GM12878 (cell line): ENCODE measurements around the gene GPAT3.

ENCODE experiments used
- EP300 ChIP-seq, 2 experiments: fragments of 150-350 bp in 1 of 2; IDR thresholded peaks; 2 replicates each; pipeline ENCODE4 v1.6.1; 2011 to 2012; ENCODE audit warnings: low read depth in 2 of 2, low read length in 2 of 2, borderline replicate concordance in 1 of 2, improper control_type of control experiment in 1 of 2, inconsistent platforms in 1 of 2; ENCODE audit not compliant: control insufficient read depth in 1 of 2
- EZH2 ChIP-seq: IDR thresholded peaks from 2 replicates; pipeline ENCODE4 v1.6.1; 2012; ENCODE audit warnings: low read depth, mild to moderate bottlenecking, control low read depth, inconsistent platforms, low read length, borderline replicate concordance; ENCODE audit not compliant: control insufficient read depth
- FOXM1 ChIP-seq: IDR thresholded peaks from 2 replicates; pipeline ENCODE4 v1.6.1; 2012; ENCODE audit warnings: low read depth, mild to moderate bottlenecking, inconsistent platforms, low read length, moderate library complexity
- GABPA ChIP-seq: IDR thresholded peaks from 2 replicates; pipeline ENCODE4 v1.6.1; 2014; ENCODE audit warnings: antibody characterized with exemption, low read depth, mild to moderate bottlenecking, inconsistent platforms
- JUND ChIP-seq: IDR thresholded peaks from 2 replicates; pipeline ENCODE4 v1.6.1; 2012; ENCODE audit warnings: low read depth, mild to moderate bottlenecking, low read length, improper control_type of control experiment, moderate library complexity
- KDM1A ChIP-seq: fragments of 200-600 bp; sonication (generic); IDR thresholded peaks from 2 replicates; pipeline ENCODE4 v1.6.1; 2016; ENCODE audit warnings: borderline replicate concordance
- POLR2A ChIP-seq: IDR thresholded peaks from 2 replicates; pipeline ENCODE4 v1.6.1; 2011; ENCODE audit warnings: low read depth, mild to moderate bottlenecking, low read length
- PRDM15 ChIP-seq: fragments of 450-650 bp; formaldehyde crosslinking; IDR thresholded peaks from 2 replicates; pipeline ENCODE4 v1.4.0; 2020; ENCODE audit warnings: mild to moderate bottlenecking, moderate library complexity
- TCF7 ChIP-seq: IDR thresholded peaks from 2 replicates; pipeline ENCODE4 v1.6.1; 2014; ENCODE audit warnings: antibody characterized with exemption, borderline replicate concordance
- TF ChIP-seq, protein P1 (sequence below): IDR thresholded peaks from 2 replicates; pipeline ENCODE4 v1.6.1; 2011; ENCODE audit warnings: low read depth, low read length, improper control_type of control experiment, borderline replicate concordance
- TF ChIP-seq, protein P2 (sequence below): IDR thresholded peaks from 2 replicates; pipeline ENCODE4 v1.6.1; 2012; ENCODE audit warnings: mild to moderate bottlenecking, low read depth, low read length
- TF ChIP-seq, protein P3 (sequence below), 3 experiments: IDR thresholded peaks in 2 of 3; conservative IDR thresholded peaks in 1 of 3; 2 replicates each; pipeline ENCODE4 v1.5.1; 2011; ENCODE audit warnings: low read depth in 3 of 3, low read length in 3 of 3, mild to moderate bottlenecking in 3 of 3, control low read depth in 2 of 3, moderate library complexity in 2 of 3, inconsistent platforms in 1 of 3, mixed read lengths in 1 of 3; ENCODE audit not compliant: control insufficient read depth in 2 of 3, insufficient read depth in 1 of 3; ENCODE audit errors: extremely low read depth in 1 of 3

- TF ChIP-seq TCF7 (no peak), POLR2A (no peak), EP300 (IDR thresholded peaks at IDR 0.05; ENCODE audit: borderline replicate concordance in 1 of 2, control insufficient read depth in 1 of 2, low read depth in 2 of 2, low read length in 2 of 2) (no peak), GABPA (no peak), PRDM15 (no peak), JUND (no peak), KDM1A (no peak), EZH2 (no peak), FOXM1 (no peak)
- TF ChIP-seq, protein P1, sequence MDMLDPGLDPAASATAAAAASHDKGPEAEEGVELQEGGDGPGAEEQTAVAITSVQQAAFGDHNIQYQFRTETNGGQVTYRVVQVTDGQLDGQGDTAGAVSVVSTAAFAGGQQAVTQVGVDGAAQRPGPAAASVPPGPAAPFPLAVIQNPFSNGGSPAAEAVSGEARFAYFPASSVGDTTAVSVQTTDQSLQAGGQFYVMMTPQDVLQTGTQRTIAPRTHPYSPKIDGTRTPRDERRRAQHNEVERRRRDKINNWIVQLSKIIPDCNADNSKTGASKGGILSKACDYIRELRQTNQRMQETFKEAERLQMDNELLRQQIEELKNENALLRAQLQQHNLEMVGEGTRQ = no peak
- TF ChIP-seq, protein P2, sequence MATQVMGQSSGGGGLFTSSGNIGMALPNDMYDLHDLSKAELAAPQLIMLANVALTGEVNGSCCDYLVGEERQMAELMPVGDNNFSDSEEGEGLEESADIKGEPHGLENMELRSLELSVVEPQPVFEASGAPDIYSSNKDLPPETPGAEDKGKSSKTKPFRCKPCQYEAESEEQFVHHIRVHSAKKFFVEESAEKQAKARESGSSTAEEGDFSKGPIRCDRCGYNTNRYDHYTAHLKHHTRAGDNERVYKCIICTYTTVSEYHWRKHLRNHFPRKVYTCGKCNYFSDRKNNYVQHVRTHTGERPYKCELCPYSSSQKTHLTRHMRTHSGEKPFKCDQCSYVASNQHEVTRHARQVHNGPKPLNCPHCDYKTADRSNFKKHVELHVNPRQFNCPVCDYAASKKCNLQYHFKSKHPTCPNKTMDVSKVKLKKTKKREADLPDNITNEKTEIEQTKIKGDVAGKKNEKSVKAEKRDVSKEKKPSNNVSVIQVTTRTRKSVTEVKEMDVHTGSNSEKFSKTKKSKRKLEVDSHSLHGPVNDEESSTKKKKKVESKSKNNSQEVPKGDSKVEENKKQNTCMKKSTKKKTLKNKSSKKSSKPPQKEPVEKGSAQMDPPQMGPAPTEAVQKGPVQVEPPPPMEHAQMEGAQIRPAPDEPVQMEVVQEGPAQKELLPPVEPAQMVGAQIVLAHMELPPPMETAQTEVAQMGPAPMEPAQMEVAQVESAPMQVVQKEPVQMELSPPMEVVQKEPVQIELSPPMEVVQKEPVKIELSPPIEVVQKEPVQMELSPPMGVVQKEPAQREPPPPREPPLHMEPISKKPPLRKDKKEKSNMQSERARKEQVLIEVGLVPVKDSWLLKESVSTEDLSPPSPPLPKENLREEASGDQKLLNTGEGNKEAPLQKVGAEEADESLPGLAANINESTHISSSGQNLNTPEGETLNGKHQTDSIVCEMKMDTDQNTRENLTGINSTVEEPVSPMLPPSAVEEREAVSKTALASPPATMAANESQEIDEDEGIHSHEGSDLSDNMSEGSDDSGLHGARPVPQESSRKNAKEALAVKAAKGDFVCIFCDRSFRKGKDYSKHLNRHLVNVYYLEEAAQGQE = no peak
- TF ChIP-seq, protein P3, sequence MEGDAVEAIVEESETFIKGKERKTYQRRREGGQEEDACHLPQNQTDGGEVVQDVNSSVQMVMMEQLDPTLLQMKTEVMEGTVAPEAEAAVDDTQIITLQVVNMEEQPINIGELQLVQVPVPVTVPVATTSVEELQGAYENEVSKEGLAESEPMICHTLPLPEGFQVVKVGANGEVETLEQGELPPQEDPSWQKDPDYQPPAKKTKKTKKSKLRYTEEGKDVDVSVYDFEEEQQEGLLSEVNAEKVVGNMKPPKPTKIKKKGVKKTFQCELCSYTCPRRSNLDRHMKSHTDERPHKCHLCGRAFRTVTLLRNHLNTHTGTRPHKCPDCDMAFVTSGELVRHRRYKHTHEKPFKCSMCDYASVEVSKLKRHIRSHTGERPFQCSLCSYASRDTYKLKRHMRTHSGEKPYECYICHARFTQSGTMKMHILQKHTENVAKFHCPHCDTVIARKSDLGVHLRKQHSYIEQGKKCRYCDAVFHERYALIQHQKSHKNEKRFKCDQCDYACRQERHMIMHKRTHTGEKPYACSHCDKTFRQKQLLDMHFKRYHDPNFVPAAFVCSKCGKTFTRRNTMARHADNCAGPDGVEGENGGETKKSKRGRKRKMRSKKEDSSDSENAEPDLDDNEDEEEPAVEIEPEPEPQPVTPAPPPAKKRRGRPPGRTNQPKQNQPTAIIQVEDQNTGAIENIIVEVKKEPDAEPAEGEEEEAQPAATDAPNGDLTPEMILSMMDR (IDR thresholded peaks at IDR 0.05 in 2 of 3, conservative IDR thresholded peaks at IDR 0.05 in 1 of 3; ENCODE audit: control insufficient read depth in 2 of 3, extremely low read depth in 1 of 3, insufficient read depth in 1 of 3, low read depth in 3 of 3, low read length in 3 of 3) = no peak
These were observed 31.9 kb upstream of the GPAT3 start for GRCh38 chr4:83503974-83504373.
